OCI-LY7 (cell line): Measurements from ENCODE around the gene KRTAP10-9.

Source experiments
- CTCF ChIP-seq: fragments of 200-600 bp; sonication (generic); conservative IDR thresholded peaks from 2 replicates; pipeline ENCODE4 v1.5.1; 2014; ENCODE audit warnings: mild to moderate bottlenecking, antibody characterized with exemption, low read length, moderate library complexity, mixed read lengths
- EZH2phosphoT487 ChIP-seq: fragments of 200-600 bp; sonication (generic); IDR thresholded peaks from 2 replicates; pipeline ENCODE4 v1.6.1; 2018; ENCODE audit warnings: low read depth, borderline replicate concordance, mild to moderate bottlenecking, mixed run types, antibody characterized with exemption, low read length, moderate library complexity, mixed read lengths

DNA sequence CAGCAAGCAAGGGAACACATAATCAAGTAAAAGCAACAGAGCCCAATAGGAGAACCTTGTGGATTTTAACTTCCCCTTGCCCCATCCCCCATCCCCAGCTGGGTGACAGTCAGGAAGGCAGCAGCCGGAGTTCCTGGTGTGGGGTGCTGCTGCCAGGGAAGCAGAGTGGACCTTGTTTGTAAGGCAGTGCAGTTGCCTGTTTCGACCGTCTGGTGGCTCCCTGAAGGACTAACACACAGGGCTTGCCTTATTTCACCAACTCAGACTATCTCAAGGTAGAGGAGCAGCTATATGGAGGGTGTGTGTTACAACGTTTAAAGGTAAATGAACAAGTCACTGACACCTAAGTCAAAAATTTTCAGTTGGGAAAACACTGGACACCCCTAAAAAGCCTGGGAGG lies 8.4 kb upstream of the KRTAP10-9 start:
- no peak for TF ChIP-seq CTCF
- TF ChIP-seq EZH2phosphoT487 = no peak
